ENCODE results near the gene C2orf66.

DNA sequence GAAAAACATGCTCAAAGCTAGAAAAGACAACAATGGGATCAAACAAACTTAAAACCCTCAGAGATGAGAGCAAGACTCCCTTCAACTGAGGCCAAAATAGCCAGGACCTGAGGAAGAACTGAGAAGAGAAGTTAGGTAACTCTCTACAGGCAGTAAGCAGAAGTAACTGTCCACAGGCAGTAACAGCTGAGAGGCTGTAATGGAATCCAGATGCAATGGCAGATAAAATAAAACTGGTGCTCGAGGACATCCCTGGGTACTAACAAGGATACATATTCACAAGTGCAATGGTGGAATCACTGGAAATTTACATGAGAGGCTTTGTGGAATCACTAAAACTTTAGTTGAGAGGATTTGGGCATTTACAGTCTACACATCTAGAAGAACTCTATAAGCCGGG lies 30.4 kb upstream of the C2orf66 start:
- TF ChIP-seq POLR2A (IDR thresholded peaks at IDR 0.05), result no peak
- TF ChIP-seq, protein P1, sequence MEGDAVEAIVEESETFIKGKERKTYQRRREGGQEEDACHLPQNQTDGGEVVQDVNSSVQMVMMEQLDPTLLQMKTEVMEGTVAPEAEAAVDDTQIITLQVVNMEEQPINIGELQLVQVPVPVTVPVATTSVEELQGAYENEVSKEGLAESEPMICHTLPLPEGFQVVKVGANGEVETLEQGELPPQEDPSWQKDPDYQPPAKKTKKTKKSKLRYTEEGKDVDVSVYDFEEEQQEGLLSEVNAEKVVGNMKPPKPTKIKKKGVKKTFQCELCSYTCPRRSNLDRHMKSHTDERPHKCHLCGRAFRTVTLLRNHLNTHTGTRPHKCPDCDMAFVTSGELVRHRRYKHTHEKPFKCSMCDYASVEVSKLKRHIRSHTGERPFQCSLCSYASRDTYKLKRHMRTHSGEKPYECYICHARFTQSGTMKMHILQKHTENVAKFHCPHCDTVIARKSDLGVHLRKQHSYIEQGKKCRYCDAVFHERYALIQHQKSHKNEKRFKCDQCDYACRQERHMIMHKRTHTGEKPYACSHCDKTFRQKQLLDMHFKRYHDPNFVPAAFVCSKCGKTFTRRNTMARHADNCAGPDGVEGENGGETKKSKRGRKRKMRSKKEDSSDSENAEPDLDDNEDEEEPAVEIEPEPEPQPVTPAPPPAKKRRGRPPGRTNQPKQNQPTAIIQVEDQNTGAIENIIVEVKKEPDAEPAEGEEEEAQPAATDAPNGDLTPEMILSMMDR (IDR thresholded peaks at IDR 0.05), result no peak
